Measurements from ENCODE around the gene PDE6D.
"Not testable (repeated sequence)": the region's sequence is repeated elsewhere in the genome, so short reads cannot be mapped to it uniquely, and the experiment has no call there.

Gene PDE6D

DNA sequence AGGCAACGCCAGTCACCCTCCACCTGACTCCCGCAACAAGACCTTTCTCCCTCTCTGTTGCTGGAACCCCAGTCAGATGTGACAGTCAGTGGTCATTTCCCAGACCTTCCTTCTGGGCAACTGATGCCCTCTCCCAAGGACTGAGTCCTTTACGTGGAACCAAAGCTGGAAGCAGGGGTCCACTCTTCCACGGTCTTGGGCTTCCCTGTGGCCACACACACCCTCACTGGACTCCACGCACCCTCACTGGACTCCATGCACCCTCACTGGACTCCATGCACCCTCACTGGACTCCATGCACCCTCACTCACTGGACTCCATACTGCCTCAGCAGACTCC, 65.6 kb downstream of the PDE6D start:
- Histone ChIP-seq H3K36me3 (ENCODE audit: insufficient read depth, low read length) (peaks cover 23% of the 10 kb centered on the region), H3K4me1 (ENCODE audit: insufficient read depth, low read length) (peaks cover 37% of the 10 kb centered on the region), H3K27ac (ENCODE audit: low read depth, low read length) (no peak overlapping the region), H3K4me3 (ENCODE audit: low read depth in 1 of 2, low read length in 2 of 2) (no peak overlapping the region), H3K9ac (ENCODE audit: low read length) (no peak overlapping the region), H3K9me3 (ENCODE audit: low read length) (no peaks in the 10 kb centered on the region), H3K27me3 (ENCODE audit: control insufficient read depth in 1 of 2, insufficient read depth in 2 of 2, low read length in 2 of 2) (no peaks in the 10 kb centered on the region)

DNA sequence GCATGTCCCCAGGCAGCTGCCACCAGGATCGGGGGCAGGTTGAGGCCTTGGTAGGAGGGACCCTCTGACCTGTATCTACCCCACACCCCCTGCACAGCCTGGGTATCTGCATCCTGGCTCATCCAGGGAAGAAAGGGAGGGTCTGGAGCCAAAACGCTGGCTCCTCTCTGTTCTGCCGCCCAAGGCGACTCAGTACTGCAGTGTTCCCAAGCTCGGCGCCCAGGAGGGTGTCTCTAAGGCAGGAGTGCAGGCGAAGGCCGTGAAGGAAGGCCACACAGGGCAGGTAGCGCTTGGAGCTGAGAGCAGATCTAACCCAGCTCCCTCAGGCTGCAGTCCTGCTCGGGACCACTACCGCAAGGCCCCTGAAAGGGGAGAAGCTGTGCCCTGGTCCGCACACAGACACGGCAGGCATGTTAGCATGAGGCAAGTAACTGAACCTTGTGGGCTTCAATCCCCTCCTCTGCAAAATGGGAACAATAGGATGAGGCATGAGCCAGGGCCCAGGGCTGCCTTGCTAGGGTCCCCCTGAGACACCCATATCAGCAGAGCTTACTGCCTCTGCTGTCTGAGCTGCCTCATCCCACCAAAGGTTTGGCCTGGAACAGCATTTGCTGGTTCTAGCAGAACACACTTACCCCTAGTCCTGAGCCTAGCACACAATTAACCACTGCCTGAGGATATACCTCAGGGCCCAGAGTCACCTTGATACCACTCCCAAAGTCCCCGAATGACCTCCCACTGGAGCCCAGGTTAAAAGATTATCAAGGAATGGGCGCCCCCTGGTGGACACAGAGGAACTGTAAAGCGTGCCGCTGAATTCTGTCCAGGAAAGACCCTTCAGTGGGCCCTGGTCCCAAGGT, 66.2 kb downstream of the PDE6D start:
- no peaks in the 10 kb centered on the region for H3K27me3 ChIP-seq (ENCODE audit: control insufficient read depth in 1 of 2, insufficient read depth in 2 of 2, low read length in 2 of 2)
- H3K27ac ChIP-seq (ENCODE audit: low read depth, low read length): peak overlapping the region; percentile 19
- H3K9me3 ChIP-seq (ENCODE audit: low read length): no peaks in the 10 kb centered on the region
- H3K4me1 ChIP-seq (ENCODE audit: insufficient read depth, low read length): peaks cover 37% of the 10 kb centered on the region
- no peak overlapping the region for H3K9ac ChIP-seq (ENCODE audit: low read length)
- peaks cover 23% of the 10 kb centered on the region for H3K36me3 ChIP-seq (ENCODE audit: insufficient read depth, low read length)
- H3K4me3 ChIP-seq (ENCODE audit: low read depth in 1 of 2, low read length in 2 of 2): no peak overlapping the region

DNA sequence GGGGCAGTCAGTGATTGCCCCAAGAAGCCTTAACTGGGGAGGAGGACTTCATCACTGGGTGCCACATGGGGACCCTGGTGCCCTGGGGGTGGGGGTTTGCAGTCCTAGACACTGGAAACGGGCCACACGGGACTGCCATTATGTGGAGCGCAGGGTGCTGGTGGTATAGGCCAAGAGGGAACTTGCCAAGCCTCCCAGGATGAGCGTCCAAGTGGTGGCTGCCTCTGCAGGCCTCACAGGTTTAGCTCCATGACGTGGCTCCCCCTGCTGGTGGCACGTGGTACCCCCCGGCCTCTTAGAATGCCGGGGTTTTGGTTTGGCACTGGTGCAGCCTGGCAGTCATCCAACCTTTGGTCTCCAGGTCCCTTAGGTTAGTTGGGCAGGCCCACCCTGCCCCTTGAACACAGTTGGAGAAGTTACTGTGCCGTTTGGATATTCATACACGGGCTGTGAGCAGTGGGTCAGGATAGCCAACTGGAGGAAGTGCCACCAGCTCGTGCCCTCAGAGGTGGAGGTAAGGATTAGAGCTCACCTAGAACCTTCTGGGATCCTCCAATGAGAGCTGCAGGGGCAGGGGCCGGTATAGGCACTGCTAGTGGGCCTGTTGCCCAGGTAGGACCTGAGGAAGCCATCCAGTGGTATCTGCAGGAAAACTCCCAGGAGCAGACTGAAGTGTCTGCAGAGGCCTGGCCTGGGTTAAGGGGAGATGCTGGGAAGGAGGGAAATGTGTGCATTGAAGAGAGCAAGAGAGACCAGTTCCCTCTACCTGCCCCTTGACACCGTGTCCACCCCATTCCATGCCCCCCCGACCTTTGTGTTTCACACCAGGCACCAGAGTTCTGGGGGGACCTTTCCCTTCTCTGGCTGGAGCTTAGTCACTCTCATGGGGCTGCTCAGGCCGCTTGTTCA, 67.1 kb downstream of the PDE6D start:
- peak overlapping the region; percentile 32 for H3K9ac ChIP-seq (ENCODE audit: low read length)
- no peaks in the 10 kb centered on the region for H3K9me3 ChIP-seq (ENCODE audit: low read length)
- H3K4me3 ChIP-seq (ENCODE audit: low read depth in 1 of 2, low read length in 2 of 2): no peak overlapping the region
- peaks cover 37% of the 10 kb centered on the region for H3K4me1 ChIP-seq (ENCODE audit: insufficient read depth, low read length)
- H3K36me3 ChIP-seq (ENCODE audit: insufficient read depth, low read length): peaks cover 23% of the 10 kb centered on the region
- H3K27me3 ChIP-seq (ENCODE audit: control insufficient read depth in 1 of 2, insufficient read depth in 2 of 2, low read length in 2 of 2): no peaks in the 10 kb centered on the region
- peak overlapping the region; percentile 52 for H3K27ac ChIP-seq (ENCODE audit: low read depth, low read length)

- not testable (repeated sequence) for H3K27me3 ChIP-seq (ENCODE audit: control insufficient read depth in 1 of 2, insufficient read depth in 2 of 2, low read length in 2 of 2); H3K4me3 ChIP-seq (ENCODE audit: low read depth in 1 of 2, low read length in 2 of 2); H3K9me3 ChIP-seq (ENCODE audit: low read length)
- H3K27ac ChIP-seq (ENCODE audit: low read depth, low read length): peak overlapping the region; percentile 52
- H3K4me1 ChIP-seq (ENCODE audit: insufficient read depth, low read length): peaks cover 37% of the 10 kb centered on the region
- peaks cover 23% of the 10 kb centered on the region for H3K36me3 ChIP-seq (ENCODE audit: insufficient read depth, low read length)
- H3K9ac ChIP-seq (ENCODE audit: low read length): peak overlapping the region; percentile 32
These were observed 67.7 kb downstream of the PDE6D start for GRCh38 chr2:231713406-231713729.

DNA sequence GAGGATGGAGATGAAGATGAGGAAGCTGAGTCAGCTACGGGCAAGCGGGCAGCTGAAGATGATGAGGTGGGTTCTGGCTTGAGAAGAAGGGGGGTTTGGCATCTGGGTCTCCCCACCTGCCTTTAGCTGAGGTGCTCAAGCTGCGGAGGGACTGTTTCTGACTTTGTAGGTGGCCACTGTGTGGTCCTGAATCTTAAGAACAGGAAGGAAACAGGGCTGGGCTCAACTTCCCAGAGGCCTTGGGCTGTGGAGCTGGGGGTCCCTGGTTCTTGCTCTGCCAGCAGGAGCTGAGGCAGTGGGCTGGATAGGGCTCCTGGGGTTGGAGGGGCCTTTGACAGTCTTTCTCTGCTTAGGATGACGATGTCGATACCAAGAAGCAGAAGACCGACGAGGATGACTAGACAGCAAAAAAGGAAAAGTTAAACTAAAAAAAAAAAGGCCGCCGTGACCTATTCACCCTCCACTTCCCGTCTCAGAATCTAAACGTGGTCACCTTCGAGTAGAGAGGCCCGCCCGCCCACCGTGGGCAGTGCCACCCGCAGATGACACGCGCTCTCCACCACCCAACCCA, 68.5 kb downstream of the PDE6D start:
- Histone ChIP-seq H3K4me3 (ENCODE audit: low read depth in 1 of 2, low read length in 2 of 2) (peak overlapping the region in 1 of 2 donors; percentile 68), H3K27ac (ENCODE audit: low read depth, low read length) (peak overlapping the region; percentile 1), H3K36me3 (ENCODE audit: insufficient read depth, low read length) (peaks cover 23% of the 10 kb centered on the region), H3K4me1 (ENCODE audit: insufficient read depth, low read length) (peaks cover 37% of the 10 kb centered on the region)
- not testable (repeated sequence) for H3K27me3 ChIP-seq (ENCODE audit: control insufficient read depth in 1 of 2, insufficient read depth in 2 of 2, low read length in 2 of 2); H3K9ac ChIP-seq (ENCODE audit: low read length); H3K9me3 ChIP-seq (ENCODE audit: low read length)

GRCh38 chr2:231711677-231712450, 69.2 kb downstream of the PDE6D start:
- Histone ChIP-seq H3K4me3 (ENCODE audit: low read depth in 1 of 2, low read length in 2 of 2) (peak overlapping the region; percentile 68 to 99), H3K36me3 (ENCODE audit: insufficient read depth, low read length) (peaks cover 23% of the 10 kb centered on the region), H3K9ac (ENCODE audit: low read length) (peak overlapping the region; percentile 62), H3K27ac (ENCODE audit: low read depth, low read length) (peak overlapping the region; percentile 95), H3K27me3 (ENCODE audit: control insufficient read depth in 1 of 2, insufficient read depth in 2 of 2, low read length in 2 of 2) (no peaks in the 10 kb centered on the region), H3K4me1 (ENCODE audit: insufficient read depth, low read length) (peaks cover 41% of the 10 kb centered on the region), H3K9me3 (ENCODE audit: low read length) (no peaks in the 10 kb centered on the region)

DNA sequence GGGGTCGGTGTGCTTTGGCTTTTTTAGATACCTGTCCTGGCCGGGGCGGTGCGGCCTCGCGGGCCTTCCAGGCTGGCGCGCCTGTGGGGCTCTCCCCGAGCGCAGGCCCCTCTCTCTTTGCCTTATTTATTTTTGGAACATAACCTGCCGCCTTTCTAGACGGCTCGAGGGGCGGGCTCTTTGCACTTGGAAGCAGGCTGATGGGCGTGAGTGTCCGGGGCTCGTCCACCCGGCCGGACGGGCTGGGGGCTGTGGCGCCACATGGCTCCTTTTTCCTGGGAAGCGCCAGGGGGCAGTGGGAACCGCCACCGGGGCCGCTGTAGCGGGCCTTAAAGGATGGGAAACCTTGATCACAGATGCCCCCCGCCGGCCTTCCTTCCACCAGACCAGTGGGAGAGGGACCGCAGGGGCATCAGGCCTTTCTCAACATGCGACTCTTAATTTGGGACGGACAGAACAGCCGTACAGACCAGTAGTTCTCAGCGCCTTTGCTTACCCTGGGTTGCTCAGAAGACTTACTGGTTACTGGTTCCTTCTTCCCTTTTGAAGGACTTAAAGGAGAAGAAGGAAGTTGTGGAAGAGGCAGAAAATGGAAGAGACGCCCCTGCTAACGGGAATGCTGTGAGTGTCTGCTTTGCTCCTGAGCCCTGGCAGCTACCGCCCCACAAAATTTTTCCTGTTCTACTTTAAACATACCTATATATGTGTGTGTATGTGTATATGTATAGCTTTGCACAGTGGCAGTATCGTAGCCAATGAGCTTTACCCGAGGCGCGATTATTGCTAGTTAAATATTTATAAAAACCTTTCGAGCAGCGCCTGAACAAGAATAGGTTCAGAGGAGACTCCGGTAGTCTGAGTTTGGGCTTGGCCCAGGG, 70.0 kb downstream of the PDE6D start:
- no peaks in the 10 kb centered on the region for H3K9me3 ChIP-seq (ENCODE audit: low read length)
- no peaks in the 10 kb centered on the region for H3K27me3 ChIP-seq (ENCODE audit: control insufficient read depth in 1 of 2, insufficient read depth in 2 of 2, low read length in 2 of 2)
- peaks cover 41% of the 10 kb centered on the region for H3K4me1 ChIP-seq (ENCODE audit: insufficient read depth, low read length)
- peak overlapping the region; percentile 95 for H3K27ac ChIP-seq (ENCODE audit: low read depth, low read length)
- peaks cover 23% of the 10 kb centered on the region for H3K36me3 ChIP-seq (ENCODE audit: insufficient read depth, low read length)
- peak overlapping the region; percentile 62 for H3K9ac ChIP-seq (ENCODE audit: low read length)
- H3K4me3 ChIP-seq (ENCODE audit: low read depth in 1 of 2, low read length in 2 of 2): peak overlapping the region; percentile 68 to 99

- peak overlapping the region; percentile 77 to 99 for H3K4me3 ChIP-seq (ENCODE audit: low read depth in 1 of 2, low read length in 2 of 2)
- H3K36me3 ChIP-seq (ENCODE audit: insufficient read depth, low read length): peaks cover 23% of the 10 kb centered on the region
- no peaks in the 10 kb centered on the region for H3K27me3 ChIP-seq (ENCODE audit: control insufficient read depth in 1 of 2, insufficient read depth in 2 of 2, low read length in 2 of 2)
- peaks cover 42% of the 10 kb centered on the region for H3K4me1 ChIP-seq (ENCODE audit: insufficient read depth, low read length)
- no peaks in the 10 kb centered on the region for H3K9me3 ChIP-seq (ENCODE audit: low read length)
- peak overlapping the region; percentile 81 for H3K9ac ChIP-seq (ENCODE audit: low read length)
- peak overlapping the region; percentile 98 for H3K27ac ChIP-seq (ENCODE audit: low read depth, low read length)
These were observed 70.9 kb downstream of the PDE6D start for GRCh38 chr2:231709981-231710798.

DNA sequence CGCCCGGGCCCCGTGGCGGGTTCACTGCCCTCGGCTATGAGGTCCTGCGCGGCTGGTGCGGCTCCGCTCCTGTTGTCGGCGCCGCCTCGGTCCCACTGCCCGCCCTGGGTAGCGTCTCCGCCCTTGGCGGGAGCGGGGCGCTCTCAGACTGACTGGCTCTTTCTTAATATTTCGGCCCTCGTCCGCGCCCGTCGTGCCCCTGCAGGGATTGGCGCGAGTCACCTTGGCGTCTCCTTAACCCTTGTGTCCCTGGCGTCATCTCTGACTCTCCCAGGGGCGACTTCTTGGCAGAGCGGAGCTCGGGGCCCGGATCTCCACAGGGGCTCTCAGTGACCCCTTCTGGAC, 71.5 kb downstream of the PDE6D start:
- H3K4me1 ChIP-seq (ENCODE audit: insufficient read depth, low read length): peaks cover 39% of the 10 kb centered on the region

More for the DNA sequence above, 71.5 kb downstream of the PDE6D start:
- Histone ChIP-seq H3K27ac (ENCODE audit: low read depth, low read length) (peak overlapping the region; percentile 98), H3K4me3 (ENCODE audit: low read depth in 1 of 2, low read length in 2 of 2) (peak overlapping the region; percentile 77 to 99), H3K27me3 (ENCODE audit: control insufficient read depth in 1 of 2, insufficient read depth in 2 of 2, low read length in 2 of 2) (no peaks in the 10 kb centered on the region), H3K36me3 (ENCODE audit: insufficient read depth, low read length) (peaks cover 23% of the 10 kb centered on the region), H3K9ac (ENCODE audit: low read length) (peak overlapping the region; percentile 81), H3K9me3 (ENCODE audit: low read length) (no peaks in the 10 kb centered on the region)
